ENCODE data around the gene ERF. TPM values are rescaled to one million over a fixed set of nuclear protein-coding genes. Genes with fewer than 3 reads are reported as not detected.
A peak's percentile ranks its signal among the peaks of the same experiment; 100 is the strongest.

The ERF gene
- polyA plus RNA-seq, 2 of the 4 experiments (the other 2 are of a cell fraction): 103 to 120 TPM

DNA sequence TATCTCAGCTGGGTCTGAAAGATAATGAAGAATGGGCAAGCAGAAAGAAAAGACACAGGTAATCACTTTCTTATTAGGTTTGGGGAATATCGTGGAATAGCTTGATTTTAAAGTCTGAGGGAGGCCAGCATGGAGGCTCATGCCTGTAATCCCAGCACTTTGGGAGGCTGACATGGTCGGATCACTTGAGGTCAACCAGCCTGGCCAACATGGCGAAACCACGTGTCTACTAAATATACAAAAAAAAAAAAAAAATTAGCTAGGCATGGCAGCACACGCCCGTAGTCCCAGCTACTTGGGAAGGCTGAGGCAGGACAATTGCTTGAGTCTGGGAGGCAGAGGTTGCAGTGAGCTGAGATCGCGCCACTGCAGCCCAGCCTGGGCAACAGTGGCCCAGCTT is 48.9 kb upstream of the ERF start:
- Histone ChIP-seq H3K4me3 (no peak overlapping the region), H3K4me2 (no peak overlapping the region), H3K4me1 (peaks cover 19% of the 10 kb centered on the region), H3K27ac (peak overlapping the region in 1 of 2 experiments; percentile 85; a peak in 3 of 6 replicates), H3K9me3 (no peaks in the 10 kb centered on the region)
- FAIRE-seq: peak; percentile 68
- ATAC-seq: no peak
- 89% methylated on average over 8 of the region's 8 CpGs for WGBS (ENCODE audit: missing lambda C conversion rate)
- TF ChIP-seq FOSB (CRISPR knock-in tag; IDR thresholded peaks at IDR 0.05): no peak
- no peak for TF ChIP-seq POLR2AphosphoS2 (conservative IDR thresholded peaks at IDR 0.05; ENCODE audit: low read length)
- no peak for TF ChIP-seq HOXB13 (CRISPR knock-in tag; IDR thresholded peaks at IDR 0.05; ENCODE audit: low read depth)
- TF ChIP-seq CBX2 (IDR thresholded peaks at IDR 0.05; ENCODE audit: borderline replicate concordance, low read depth): no peak
- DNase-seq (ENCODE audit: low read depth in 1 of 2, low spot score in 1 of 2): no peak
- ChIA-PET POLR2A (no interaction called here), CTCF (interaction anchor here (0.6 to 23.7 kb wide), 9 partner anchors 11 to 398 kb away, joined by 3 to 616 read pairs (median 5); partner anchors contain the start of genes GSK3A, POU2F2 and TMEM145)

DNA sequence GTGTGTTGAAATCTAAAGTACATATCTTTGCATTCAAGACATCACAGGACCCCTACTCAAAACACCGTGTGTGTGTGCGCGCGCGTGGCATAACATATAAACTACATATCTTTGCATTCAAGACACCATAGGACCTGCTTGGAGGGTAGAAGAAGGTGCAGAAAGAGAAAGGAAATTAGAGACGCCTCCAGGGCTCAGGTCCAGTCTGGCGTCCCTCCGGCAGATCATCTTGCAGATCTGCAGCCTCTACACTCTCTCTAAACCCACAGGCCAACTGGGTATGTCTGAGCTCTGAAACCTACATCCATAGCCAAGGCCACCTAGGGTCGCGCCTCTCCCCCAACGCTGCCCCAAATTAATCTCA is 48.2 kb upstream of the ERF start:
- FAIRE-seq: peak; percentile 72
- WGBS (ENCODE audit: missing lambda C conversion rate): 90% methylated on average over 11 of the region's 11 CpGs
- TF ChIP-seq CHD4 (IDR thresholded peaks at IDR 0.05; ENCODE audit: borderline replicate concordance) (no peak), TP53 (CRISPR knock-in tag; IDR thresholded peaks at IDR 0.05) (no peak), ZNF302 (CRISPR knock-in tag; IDR thresholded peaks at IDR 0.05) (no peak), MAZ (IDR thresholded peaks at IDR 0.05; ENCODE audit: borderline replicate concordance, low read depth, low read length) (no peak), CHD2 (IDR thresholded peaks at IDR 0.05; ENCODE audit: low read length, partially characterized antibody) (no peak), HEYL (CRISPR knock-in tag; IDR thresholded peaks at IDR 0.05) (no peak), KDM1A (IDR thresholded peaks at IDR 0.05; ENCODE audit: low read depth) (no peak), RFX5 (IDR thresholded peaks at IDR 0.05) (no peak), RARB (CRISPR knock-in tag; IDR thresholded peaks at IDR 0.05) (no peak), CBX2 (IDR thresholded peaks at IDR 0.05; ENCODE audit: borderline replicate concordance, low read depth) (no peak), MAFK (IDR thresholded peaks at IDR 0.05; ENCODE audit: partially characterized antibody) (no peak), SMC3 (IDR thresholded peaks at IDR 0.05) (no peak), NFE2L2 (conservative IDR thresholded peaks at IDR 0.05; ENCODE audit: low read length) (no peak), JUN (IDR thresholded peaks at IDR 0.05) (no peak), RCOR1 (IDR thresholded peaks at IDR 0.05; ENCODE audit: low read depth, low read length) (no peak; the same call in 1 of the 2 replicates)
- TF ChIP-seq, protein P1, sequence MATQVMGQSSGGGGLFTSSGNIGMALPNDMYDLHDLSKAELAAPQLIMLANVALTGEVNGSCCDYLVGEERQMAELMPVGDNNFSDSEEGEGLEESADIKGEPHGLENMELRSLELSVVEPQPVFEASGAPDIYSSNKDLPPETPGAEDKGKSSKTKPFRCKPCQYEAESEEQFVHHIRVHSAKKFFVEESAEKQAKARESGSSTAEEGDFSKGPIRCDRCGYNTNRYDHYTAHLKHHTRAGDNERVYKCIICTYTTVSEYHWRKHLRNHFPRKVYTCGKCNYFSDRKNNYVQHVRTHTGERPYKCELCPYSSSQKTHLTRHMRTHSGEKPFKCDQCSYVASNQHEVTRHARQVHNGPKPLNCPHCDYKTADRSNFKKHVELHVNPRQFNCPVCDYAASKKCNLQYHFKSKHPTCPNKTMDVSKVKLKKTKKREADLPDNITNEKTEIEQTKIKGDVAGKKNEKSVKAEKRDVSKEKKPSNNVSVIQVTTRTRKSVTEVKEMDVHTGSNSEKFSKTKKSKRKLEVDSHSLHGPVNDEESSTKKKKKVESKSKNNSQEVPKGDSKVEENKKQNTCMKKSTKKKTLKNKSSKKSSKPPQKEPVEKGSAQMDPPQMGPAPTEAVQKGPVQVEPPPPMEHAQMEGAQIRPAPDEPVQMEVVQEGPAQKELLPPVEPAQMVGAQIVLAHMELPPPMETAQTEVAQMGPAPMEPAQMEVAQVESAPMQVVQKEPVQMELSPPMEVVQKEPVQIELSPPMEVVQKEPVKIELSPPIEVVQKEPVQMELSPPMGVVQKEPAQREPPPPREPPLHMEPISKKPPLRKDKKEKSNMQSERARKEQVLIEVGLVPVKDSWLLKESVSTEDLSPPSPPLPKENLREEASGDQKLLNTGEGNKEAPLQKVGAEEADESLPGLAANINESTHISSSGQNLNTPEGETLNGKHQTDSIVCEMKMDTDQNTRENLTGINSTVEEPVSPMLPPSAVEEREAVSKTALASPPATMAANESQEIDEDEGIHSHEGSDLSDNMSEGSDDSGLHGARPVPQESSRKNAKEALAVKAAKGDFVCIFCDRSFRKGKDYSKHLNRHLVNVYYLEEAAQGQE (IDR thresholded peaks at IDR 0.05): no peak
- TF ChIP-seq, protein P2, sequence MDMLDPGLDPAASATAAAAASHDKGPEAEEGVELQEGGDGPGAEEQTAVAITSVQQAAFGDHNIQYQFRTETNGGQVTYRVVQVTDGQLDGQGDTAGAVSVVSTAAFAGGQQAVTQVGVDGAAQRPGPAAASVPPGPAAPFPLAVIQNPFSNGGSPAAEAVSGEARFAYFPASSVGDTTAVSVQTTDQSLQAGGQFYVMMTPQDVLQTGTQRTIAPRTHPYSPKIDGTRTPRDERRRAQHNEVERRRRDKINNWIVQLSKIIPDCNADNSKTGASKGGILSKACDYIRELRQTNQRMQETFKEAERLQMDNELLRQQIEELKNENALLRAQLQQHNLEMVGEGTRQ (IDR thresholded peaks at IDR 0.05): no peak
- TF ChIP-seq, protein P3, sequence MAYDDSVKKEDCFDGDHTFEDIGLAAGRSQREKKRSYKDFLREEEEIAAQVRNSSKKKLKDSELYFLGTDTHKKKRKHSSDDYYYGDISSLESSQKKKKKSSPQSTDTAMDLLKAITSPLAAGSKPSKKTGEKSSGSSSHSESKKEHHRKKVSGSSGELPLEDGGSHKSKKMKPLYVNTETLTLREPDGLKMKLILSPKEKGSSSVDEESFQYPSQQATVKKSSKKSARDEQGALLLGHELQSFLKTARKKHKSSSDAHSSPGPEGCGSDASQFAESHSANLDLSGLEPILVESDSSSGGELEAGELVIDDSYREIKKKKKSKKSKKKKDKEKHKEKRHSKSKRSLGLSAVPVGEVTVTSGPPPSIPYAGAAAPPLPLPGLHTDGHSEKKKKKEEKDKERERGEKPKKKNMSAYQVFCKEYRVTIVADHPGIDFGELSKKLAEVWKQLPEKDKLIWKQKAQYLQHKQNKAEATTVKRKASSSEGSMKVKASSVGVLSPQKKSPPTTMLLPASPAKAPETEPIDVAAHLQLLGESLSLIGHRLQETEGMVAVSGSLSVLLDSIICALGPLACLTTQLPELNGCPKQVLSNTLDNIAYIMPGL (CRISPR knock-in tag; IDR thresholded peaks at IDR 0.05; ENCODE audit: borderline replicate concordance): no peak
- ATAC-seq: no peak
- Histone ChIP-seq H3K4me3 (peak overlapping the region; percentile 65), H3K4me2 (peak overlapping the region; percentile 90), H3K9me3 (no peaks in the 10 kb centered on the region), H3K4me1 (peaks cover 19% of the 10 kb centered on the region), H3K27ac (peak overlapping the region; percentile 74 to 85)
- ChIA-PET CTCF (interaction anchor here (1.0 to 23.7 kb wide), 7 partner anchors 12 to 194 kb away, joined by 3 to 616 read pairs (median 6); partner anchors contain the start of genes GSK3A and TMEM145), POLR2A (interaction anchor here (0.5 to 1.3 kb wide), 9 partner anchors 20 to 189 kb away, joined by 3 to 13 read pairs (median 5); partner anchors contain the start of gene GSK3A)
- DNase-seq (ENCODE audit: low read depth in 1 of 2, low spot score in 1 of 2): no peak

Measured in A549 (cell line).